ENCODE data around the gene PRDX1. TPM values are rescaled to one million over a fixed set of nuclear protein-coding genes. Genes with fewer than 3 reads are reported as not detected.

Gene PRDX1
- total and polyA plus RNA-seq, 2 of the 8 experiments (the other 6 are each of a cell fraction or from before 2014, with no cell fraction given) = 1,165 to 1,418 TPM

DNA sequence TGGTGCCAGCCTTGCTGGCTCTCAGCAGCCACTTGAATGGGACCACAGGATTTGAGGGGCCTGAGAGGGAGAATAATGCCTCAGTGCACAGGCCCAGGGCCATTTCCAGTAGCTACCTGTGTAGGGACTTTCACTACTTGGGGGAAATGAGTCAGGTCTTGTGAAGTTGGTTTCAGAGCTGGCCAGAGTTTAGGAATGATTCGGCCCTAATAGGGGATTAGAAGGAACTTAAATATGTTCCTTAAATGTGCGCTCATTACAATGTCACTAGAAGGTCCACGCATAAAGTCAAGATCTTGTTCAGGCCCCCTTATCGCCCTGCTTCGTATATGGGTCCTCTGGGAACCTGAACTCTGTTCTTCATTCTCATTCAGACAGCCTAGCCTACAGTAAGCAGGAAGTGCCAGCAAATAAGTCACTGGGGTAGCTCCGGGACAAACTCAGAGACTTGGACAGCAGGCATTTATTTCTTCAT, 23.4 kb upstream of the PRDX1 start:
- ChIA-PET POLR2A (ENCODE audit: partially characterized antibody) (interaction anchor here (0.8 to 35.7 kb wide), 12 partner anchors 10 to 46 kb away, joined by 3 to 741 read pairs (median 5); partner anchors contain the start of genes CCDC163, MMACHC, NASP and PRDX1), CTCF (ENCODE audit: partially characterized antibody) (interaction anchor here (0.5 to 2.9 kb wide), 6 partner anchors 9 to 405 kb away, joined by 3 to 21 read pairs (median 6); partner anchors contain the start of gene PRDX1)
- Histone ChIP-seq H4K91ac (replicated peaks; ENCODE audit: insufficient read length, low read length) (no peak overlapping the region), H3K23ac (ENCODE audit: insufficient read length) (no peak overlapping the region), H3K9ac (replicated peaks in 1 of 4; ENCODE audit: extremely low read depth in 1 of 4, low read depth in 3 of 4, low read length in 3 of 4) (no peak overlapping the region), H3K79me1 (ENCODE audit: low read depth, low read length) (no peaks in the 10 kb centered on the region), H3K4me2 (ENCODE audit: insufficient read depth in 1 of 2, low read depth in 2 of 2, low read length in 2 of 2) (no peak overlapping the region), H2BK15ac (ENCODE audit: low read length) (no peak overlapping the region), H3K9me3 (ENCODE audit: insufficient read depth in 2 of 2, low read depth in 1 of 2, low read length in 1 of 2) (no peaks in the 10 kb centered on the region), H2BK5ac (ENCODE audit: low read depth, low read length) (no peak overlapping the region), H3K27ac (ENCODE audit: low read depth, low read length) (no peak overlapping the region), H3K4ac (replicated peaks; ENCODE audit: insufficient read length, low read depth, low read length) (no peak overlapping the region), H2BK120ac (replicated peaks; ENCODE audit: low read depth, low read length) (no peak overlapping the region), H3K23me2 (ENCODE audit: low read depth, low read length) (no peaks in the 10 kb centered on the region), H2AFZ (ENCODE audit: low read length) (no peak overlapping the region), H3K18ac (ENCODE audit: extremely low read depth, low read length) (no peak overlapping the region), H3K27me3 (replicated peaks in 1 of 4; ENCODE audit: control insufficient read depth in 3 of 4, extremely low read depth in 1 of 4, insufficient read depth in 3 of 4, low read length in 3 of 4) (no peaks in the 10 kb centered on the region), H2BK20ac (ENCODE audit: low read length) (no peak overlapping the region), H3K36me3 (ENCODE audit: control insufficient read depth in 2 of 4, insufficient read depth in 4 of 4, low read length in 3 of 4) (no peaks in the 10 kb centered on the region), H2AK5ac (ENCODE audit: low read depth, low read length) (no peak overlapping the region), H3K4me3 (ENCODE audit: extremely low read depth in 1 of 4, insufficient read depth in 2 of 4, low read depth in 3 of 4, low read length in 4 of 4) (no peak overlapping the region), H3K4me1 (replicated peaks in 1 of 4; ENCODE audit: control insufficient read depth in 3 of 4, insufficient read depth in 4 of 4, low read length in 3 of 4) (peaks cover 0 to 5% (median 2%) of the 10 kb centered on the region in 4 experiments; a peak in 4 of 7 replicates), H2BK12ac (ENCODE audit: low read depth, low read length) (no peak overlapping the region), H4K5ac (ENCODE audit: insufficient read length, low read depth, low read length) (no peak overlapping the region), H4K20me1 (replicated peaks in 1 of 2; ENCODE audit: control insufficient read depth in 1 of 2, insufficient read depth in 2 of 2, low read length in 2 of 2) (no peaks in the 10 kb centered on the region), H3K56ac (replicated peaks; ENCODE audit: insufficient read length, low read depth, low read length) (no peak overlapping the region), H3K79me2 (ENCODE audit: control insufficient read depth in 1 of 2, insufficient read depth in 2 of 2, low read length in 2 of 2) (no peaks in the 10 kb centered on the region), H4K8ac (ENCODE audit: extremely low read depth, insufficient read depth, low read length) (no peak overlapping the region), H3K14ac (ENCODE audit: insufficient read length) (no peak overlapping the region)
- WGBS, 2 experiments (ENCODE audit: extremely low coverage in 1 of 2, insufficient coverage in 1 of 2, insufficient read length in 1 of 2, insufficient replicate concordance in 2 of 2, low coverage in 1 of 2, low lambda C conversion rate in 2 of 2, missing lambda C conversion rate in 1 of 2) = 81% methylated on average over 6 of the region's 6 CpGs; no CpG with 5 or more reads in 1 of the 2 experiments
- FAIRE-seq (no peak), DNase-seq (ENCODE audit: low read depth in 1 of 2, low spot score in 2 of 2) (no peak)
- TF ChIP-seq, protein P1, sequence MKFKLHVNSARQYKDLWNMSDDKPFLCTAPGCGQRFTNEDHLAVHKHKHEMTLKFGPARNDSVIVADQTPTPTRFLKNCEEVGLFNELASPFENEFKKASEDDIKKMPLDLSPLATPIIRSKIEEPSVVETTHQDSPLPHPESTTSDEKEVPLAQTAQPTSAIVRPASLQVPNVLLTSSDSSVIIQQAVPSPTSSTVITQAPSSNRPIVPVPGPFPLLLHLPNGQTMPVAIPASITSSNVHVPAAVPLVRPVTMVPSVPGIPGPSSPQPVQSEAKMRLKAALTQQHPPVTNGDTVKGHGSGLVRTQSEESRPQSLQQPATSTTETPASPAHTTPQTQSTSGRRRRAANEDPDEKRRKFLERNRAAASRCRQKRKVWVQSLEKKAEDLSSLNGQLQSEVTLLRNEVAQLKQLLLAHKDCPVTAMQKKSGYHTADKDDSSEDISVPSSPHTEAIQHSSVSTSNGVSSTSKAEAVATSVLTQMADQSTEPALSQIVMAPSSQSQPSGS (IDR thresholded peaks at IDR 0.05; ENCODE audit: low read length) = no peak
- TF ChIP-seq YY1 (IDR thresholded peaks at IDR 0.05; ENCODE audit: low read depth, low read length) (no peak), RAD21 (IDR thresholded peaks at IDR 0.05 in 1 of 2, conservative IDR thresholded peaks at IDR 0.05 in 1 of 2; ENCODE audit: low read depth in 2 of 2, low read length in 2 of 2) (no peak), ASH2L (IDR thresholded peaks at IDR 0.05; ENCODE audit: low read length) (no peak), SIX5 (IDR thresholded peaks at IDR 0.05; ENCODE audit: low read depth, low read length) (no peak), TEAD4 (IDR thresholded peaks at IDR 0.05; ENCODE audit: low read depth, low read length) (no peak), BRCA1 (IDR thresholded peaks at IDR 0.05; ENCODE audit: low read depth, low read length) (no peak), NRF1 (IDR thresholded peaks at IDR 0.05; ENCODE audit: low read depth, low read length) (no peak), TAF7 (optimal IDR thresholded peaks at IDR 0.05; ENCODE audit: borderline replicate concordance, low read depth, low read length) (no peak), POLR2A (IDR thresholded peaks at IDR 0.05; ENCODE audit: control extremely low read depth in 1 of 2, low read depth in 2 of 2, low read length in 2 of 2) (no peak), NANOG (IDR thresholded peaks at IDR 0.05; ENCODE audit: insufficient read depth, low read depth, low read length, poor library complexity, severe bottlenecking) (no peak)
- TF ChIP-seq, protein P2, sequence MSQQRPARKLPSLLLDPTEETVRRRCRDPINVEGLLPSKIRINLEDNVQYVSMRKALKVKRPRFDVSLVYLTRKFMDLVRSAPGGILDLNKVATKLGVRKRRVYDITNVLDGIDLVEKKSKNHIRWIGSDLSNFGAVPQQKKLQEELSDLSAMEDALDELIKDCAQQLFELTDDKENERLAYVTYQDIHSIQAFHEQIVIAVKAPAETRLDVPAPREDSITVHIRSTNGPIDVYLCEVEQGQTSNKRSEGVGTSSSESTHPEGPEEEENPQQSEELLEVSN (IDR thresholded peaks at IDR 0.05) = no peak

All from H1 (cell line).